Astrocyte (in vitro differentiated cells and primary cell): ENCODE measurements around the gene NUP214.

Experiments
- EZH2 ChIP-seq: IDR thresholded peaks from 2 replicates; pipeline ENCODE4 v1.6.1; 2012; ENCODE audit warnings: mild to moderate bottlenecking, low read length, inconsistent platforms; ENCODE audit not compliant: insufficient read depth
- TF ChIP-seq, protein P1 (sequence below): IDR thresholded peaks from 2 replicates; pipeline ENCODE4 v1.5.1; 2011; ENCODE audit warnings: low read depth, mild to moderate bottlenecking, inconsistent platforms, low read length, moderate library complexity; ENCODE audit not compliant: insufficient read depth

DNA sequence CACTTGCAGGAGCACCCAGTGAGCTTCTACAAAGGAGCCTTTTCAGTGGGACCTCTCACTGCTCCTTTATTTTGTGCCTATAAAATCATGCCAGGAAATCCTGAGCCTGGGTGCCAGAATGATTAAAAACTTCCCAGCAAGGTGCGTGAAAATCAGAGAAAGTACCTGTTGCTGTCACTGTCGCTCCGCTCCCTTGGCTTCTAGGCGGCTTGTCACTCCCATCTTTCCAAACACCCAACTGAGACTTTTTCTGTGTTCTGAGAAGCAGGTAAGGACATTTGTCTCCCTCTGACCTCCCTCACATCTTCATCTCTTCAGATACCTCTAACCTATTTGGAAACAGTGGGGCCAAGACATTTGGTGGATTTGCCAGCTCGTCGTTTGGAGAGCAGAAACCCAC, 97.1 kb downstream of the NUP214 start:
- TF ChIP-seq, protein P1, sequence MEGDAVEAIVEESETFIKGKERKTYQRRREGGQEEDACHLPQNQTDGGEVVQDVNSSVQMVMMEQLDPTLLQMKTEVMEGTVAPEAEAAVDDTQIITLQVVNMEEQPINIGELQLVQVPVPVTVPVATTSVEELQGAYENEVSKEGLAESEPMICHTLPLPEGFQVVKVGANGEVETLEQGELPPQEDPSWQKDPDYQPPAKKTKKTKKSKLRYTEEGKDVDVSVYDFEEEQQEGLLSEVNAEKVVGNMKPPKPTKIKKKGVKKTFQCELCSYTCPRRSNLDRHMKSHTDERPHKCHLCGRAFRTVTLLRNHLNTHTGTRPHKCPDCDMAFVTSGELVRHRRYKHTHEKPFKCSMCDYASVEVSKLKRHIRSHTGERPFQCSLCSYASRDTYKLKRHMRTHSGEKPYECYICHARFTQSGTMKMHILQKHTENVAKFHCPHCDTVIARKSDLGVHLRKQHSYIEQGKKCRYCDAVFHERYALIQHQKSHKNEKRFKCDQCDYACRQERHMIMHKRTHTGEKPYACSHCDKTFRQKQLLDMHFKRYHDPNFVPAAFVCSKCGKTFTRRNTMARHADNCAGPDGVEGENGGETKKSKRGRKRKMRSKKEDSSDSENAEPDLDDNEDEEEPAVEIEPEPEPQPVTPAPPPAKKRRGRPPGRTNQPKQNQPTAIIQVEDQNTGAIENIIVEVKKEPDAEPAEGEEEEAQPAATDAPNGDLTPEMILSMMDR = no peak
- TF ChIP-seq EZH2 = no peak
